IPS-15b (cell line): Measurements from ENCODE around the gene AMMECR1L.
"Not testable (repeated sequence)": the region's sequence is repeated elsewhere in the genome, so short reads cannot be mapped to it uniquely, and the experiment has no call there.

ENCODE experiments used
- H3K27me3 ChIP-seq: one replicate; pipeline ENCODE4 v1.6.1; 2013; ENCODE audit warnings: low read length; ENCODE audit not compliant: control insufficient read depth, insufficient read depth
- H3K36me3 ChIP-seq: one replicate; pipeline ENCODE4 v1.6.1; 2013; ENCODE audit warnings: low read length; ENCODE audit not compliant: control insufficient read depth, insufficient read depth
- H3K4me1 ChIP-seq: one replicate; pipeline ENCODE4 v1.6.1; 2013; ENCODE audit warnings: mild to moderate bottlenecking, low read length; ENCODE audit not compliant: control insufficient read depth, insufficient read depth
- H3K4me3 ChIP-seq: one replicate; pipeline ENCODE4 v1.5.1; 2013; ENCODE audit warnings: low read depth, low read length
- H3K9ac ChIP-seq: one replicate; pipeline ENCODE4 v1.6.1; 2013; ENCODE audit warnings: low read depth, mild to moderate bottlenecking, low read length
- H3K9me3 ChIP-seq: one replicate; pipeline ENCODE4 v1.6.1; 2013; ENCODE audit warnings: mild to moderate bottlenecking, low read length; ENCODE audit not compliant: control insufficient read depth, insufficient read depth

AMMECR1L gene

GRCh38 chr2:127884861-127885740, 655 bp downstream of the AMMECR1L start:
- not testable (repeated sequence) for H3K36me3 ChIP-seq, H3K27me3 ChIP-seq, H3K4me1 ChIP-seq, H3K9me3 ChIP-seq
- peak overlapping the region; percentile 65 for H3K9ac ChIP-seq
- H3K4me3 ChIP-seq, result peak overlapping the region; percentile 67

- no peaks in the 10 kb centered on the region for H3K27me3 ChIP-seq
- peak overlapping the region; percentile 67 for H3K4me3 ChIP-seq
- H3K9ac ChIP-seq, result peak overlapping the region; percentile 50
- H3K36me3 ChIP-seq, result peaks cover 3% of the 10 kb centered on the region
- peaks cover 3% of the 10 kb centered on the region for H3K4me1 ChIP-seq
- H3K9me3 ChIP-seq, result no peaks in the 10 kb centered on the region
Measured at GRCh38 chr2:127884436-127884835, 1.3 kb downstream of the AMMECR1L start.

GRCh38 chr2:127879899-127880298, 5.9 kb downstream of the AMMECR1L start:
- no peak overlapping the region for H3K9ac ChIP-seq
- no peaks in the 10 kb centered on the region for H3K9me3 ChIP-seq
- no peaks in the 10 kb centered on the region for H3K27me3 ChIP-seq
- H3K36me3 ChIP-seq, result peaks cover 3% of the 10 kb centered on the region
- H3K4me3 ChIP-seq, result no peak overlapping the region
- H3K4me1 ChIP-seq, result peaks cover 2% of the 10 kb centered on the region

- Histone ChIP-seq H3K4me1 (peaks cover 6% of the 10 kb centered on the region), H3K27me3 (no peaks in the 10 kb centered on the region), H3K36me3 (peaks cover 14% of the 10 kb centered on the region), H3K9ac (no peak overlapping the region), H3K4me3 (no peak overlapping the region), H3K9me3 (no peaks in the 10 kb centered on the region)
Measured at GRCh38 chr2:127877626-127878025, 8.1 kb downstream of the AMMECR1L start.

GRCh38 chr2:127877136-127877535, 8.6 kb downstream of the AMMECR1L start:
- Histone ChIP-seq H3K27me3 (no peaks in the 10 kb centered on the region), H3K9me3 (no peaks in the 10 kb centered on the region), H3K4me1 (peaks cover 6% of the 10 kb centered on the region), H3K36me3 (peaks cover 12% of the 10 kb centered on the region), H3K4me3 (no peak overlapping the region), H3K9ac (no peak overlapping the region)

- peaks cover 19% of the 10 kb centered on the region for H3K36me3 ChIP-seq
Measured at GRCh38 chr2:127874378-127875269, 11.1 kb downstream of the AMMECR1L start.

GRCh38 chr2:127873707-127874303, 12.0 kb downstream of the AMMECR1L start:
- Histone ChIP-seq H3K4me3 (no peak overlapping the region), H3K27me3 (no peaks in the 10 kb centered on the region), H3K9ac (no peak overlapping the region), H3K36me3 (peaks cover 25% of the 10 kb centered on the region), H3K4me1 (peaks cover 6% of the 10 kb centered on the region), H3K9me3 (no peaks in the 10 kb centered on the region)

More at GRCh38 chr2:127874378-127875269, 11.1 kb downstream of the AMMECR1L start:
- Histone ChIP-seq H3K4me1 (peaks cover 6% of the 10 kb centered on the region), H3K4me3 (no peak overlapping the region), H3K9ac (no peak overlapping the region), H3K27me3 (no peaks in the 10 kb centered on the region), H3K9me3 (no peaks in the 10 kb centered on the region)

- no peak overlapping the region for H3K4me3 ChIP-seq
- no peaks in the 10 kb centered on the region for H3K9me3 ChIP-seq
- H3K27me3 ChIP-seq, result no peaks in the 10 kb centered on the region
- peaks cover 29% of the 10 kb centered on the region for H3K36me3 ChIP-seq
- H3K4me1 ChIP-seq, result peaks cover 6% of the 10 kb centered on the region
- no peak overlapping the region for H3K9ac ChIP-seq
Measured at GRCh38 chr2:127872354-127872753, 13.4 kb downstream of the AMMECR1L start.

- Histone ChIP-seq H3K4me3 (no peak overlapping the region), H3K4me1 (no peaks in the 10 kb centered on the region), H3K27me3 (no peaks in the 10 kb centered on the region), H3K9ac (no peak overlapping the region), H3K36me3 (peaks cover 30% of the 10 kb centered on the region), H3K9me3 (no peaks in the 10 kb centered on the region)
Measured at GRCh38 chr2:127865926-127866325, 19.8 kb downstream of the AMMECR1L start.

GRCh38 chr2:127864877-127865276, 20.9 kb downstream of the AMMECR1L start:
- Histone ChIP-seq H3K27me3 (no peaks in the 10 kb centered on the region), H3K36me3 (peaks cover 30% of the 10 kb centered on the region), H3K9ac (no peak overlapping the region), H3K4me1 (peaks cover 8% of the 10 kb centered on the region), H3K4me3 (no peak overlapping the region), H3K9me3 (no peaks in the 10 kb centered on the region)

GRCh38 chr2:127862228-127862627, 23.5 kb downstream of the AMMECR1L start:
- H3K27me3 ChIP-seq, result no peaks in the 10 kb centered on the region
- H3K9me3 ChIP-seq, result no peaks in the 10 kb centered on the region
- peaks cover 9% of the 10 kb centered on the region for H3K4me1 ChIP-seq
- H3K36me3 ChIP-seq, result peaks cover 17% of the 10 kb centered on the region
- H3K9ac ChIP-seq, result no peak overlapping the region
- H3K4me3 ChIP-seq, result no peak overlapping the region
